ENCODE measurements around the gene GIPR.
A peak's percentile ranks its signal among the peaks of the same experiment; 100 is the strongest.

The GIPR gene

DNA sequence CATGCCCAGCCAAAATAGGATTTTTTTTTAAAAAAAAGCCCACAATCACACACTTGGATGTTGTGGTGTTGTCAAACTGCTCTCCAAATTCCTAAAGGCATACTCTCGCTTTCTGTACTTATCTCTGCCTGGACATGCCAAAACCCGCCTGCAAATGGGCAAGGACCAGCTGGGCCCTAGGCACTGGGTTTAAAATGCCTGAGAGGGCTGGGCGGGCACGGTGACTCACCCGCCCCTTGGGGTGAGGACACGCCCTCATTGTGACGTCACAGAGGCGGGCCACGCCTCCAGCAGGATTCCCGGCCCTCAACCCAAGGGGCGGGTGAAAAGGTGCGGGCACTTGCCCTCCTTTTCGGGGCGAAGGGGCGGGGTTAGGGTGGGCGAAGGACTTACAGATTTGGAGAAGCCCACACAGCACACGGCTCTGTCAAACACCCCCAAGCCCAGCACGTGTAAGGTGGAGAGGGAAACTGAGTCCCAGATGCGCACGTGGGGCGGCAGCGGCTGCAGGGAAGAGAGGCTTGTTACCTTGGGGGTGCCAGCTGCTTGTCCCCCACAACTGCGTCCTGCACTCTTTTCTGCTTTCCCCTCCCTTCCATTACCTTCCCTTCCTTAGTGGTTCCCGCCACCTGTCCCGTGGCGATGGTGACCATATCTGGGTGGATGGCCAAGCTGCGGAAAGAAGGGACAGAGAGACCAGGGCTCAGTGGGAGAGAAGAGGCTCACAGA, 35.4 kb upstream of the GIPR start:
- H3K27ac ChIP-seq = peak overlapping the region; percentile 99
- POLR2A ChIA-PET (ENCODE audit: low non-redundant PET) = no interaction called here
- CTCF ChIA-PET = interaction anchor here (0.6 to 1.0 kb wide), 2 partner anchors 10 to 13 kb away, joined by 3 read pairs; no protein-coding TSS in a partner anchor
- peak; percentile 99 for DNase-seq (ENCODE audit: low spot score)
- TF ChIP-seq, protein P1, sequence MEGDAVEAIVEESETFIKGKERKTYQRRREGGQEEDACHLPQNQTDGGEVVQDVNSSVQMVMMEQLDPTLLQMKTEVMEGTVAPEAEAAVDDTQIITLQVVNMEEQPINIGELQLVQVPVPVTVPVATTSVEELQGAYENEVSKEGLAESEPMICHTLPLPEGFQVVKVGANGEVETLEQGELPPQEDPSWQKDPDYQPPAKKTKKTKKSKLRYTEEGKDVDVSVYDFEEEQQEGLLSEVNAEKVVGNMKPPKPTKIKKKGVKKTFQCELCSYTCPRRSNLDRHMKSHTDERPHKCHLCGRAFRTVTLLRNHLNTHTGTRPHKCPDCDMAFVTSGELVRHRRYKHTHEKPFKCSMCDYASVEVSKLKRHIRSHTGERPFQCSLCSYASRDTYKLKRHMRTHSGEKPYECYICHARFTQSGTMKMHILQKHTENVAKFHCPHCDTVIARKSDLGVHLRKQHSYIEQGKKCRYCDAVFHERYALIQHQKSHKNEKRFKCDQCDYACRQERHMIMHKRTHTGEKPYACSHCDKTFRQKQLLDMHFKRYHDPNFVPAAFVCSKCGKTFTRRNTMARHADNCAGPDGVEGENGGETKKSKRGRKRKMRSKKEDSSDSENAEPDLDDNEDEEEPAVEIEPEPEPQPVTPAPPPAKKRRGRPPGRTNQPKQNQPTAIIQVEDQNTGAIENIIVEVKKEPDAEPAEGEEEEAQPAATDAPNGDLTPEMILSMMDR (conservative IDR thresholded peaks at IDR 0.05; ENCODE audit: low read depth) = no peak

DNA sequence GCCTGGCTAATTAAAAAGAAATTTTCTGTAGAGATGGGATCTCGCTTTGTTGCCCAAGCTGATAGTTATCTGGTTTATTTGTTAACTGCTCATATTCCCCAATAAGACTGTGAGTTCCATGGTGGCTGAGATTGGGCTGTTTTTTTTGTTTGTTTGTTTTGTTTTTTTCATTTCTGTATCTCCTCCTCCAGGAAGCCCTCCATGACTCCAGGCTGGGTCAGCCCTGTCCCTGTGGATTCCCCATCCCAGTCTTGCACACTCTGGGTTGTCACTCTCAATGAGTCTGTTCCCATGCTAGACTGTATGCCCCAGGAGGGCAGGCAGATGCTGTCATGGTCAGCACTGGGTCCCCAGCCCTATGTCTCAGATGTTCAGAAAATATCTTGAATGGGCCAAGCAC, 31.7 kb upstream of the GIPR start:
- POLR2A ChIA-PET (ENCODE audit: low non-redundant PET) = interaction anchor here (0.5 kb wide), 1 partner anchor 37 kb away, joined by 7 read pairs; no protein-coding TSS in a partner anchor
- TF ChIP-seq, protein P1 (conservative IDR thresholded peaks at IDR 0.05; ENCODE audit: low read depth) = no peak
- peak overlapping the region; percentile 99 for H3K27ac ChIP-seq
- CTCF ChIA-PET = no interaction called here
- no peak for DNase-seq (ENCODE audit: low spot score)

DNA sequence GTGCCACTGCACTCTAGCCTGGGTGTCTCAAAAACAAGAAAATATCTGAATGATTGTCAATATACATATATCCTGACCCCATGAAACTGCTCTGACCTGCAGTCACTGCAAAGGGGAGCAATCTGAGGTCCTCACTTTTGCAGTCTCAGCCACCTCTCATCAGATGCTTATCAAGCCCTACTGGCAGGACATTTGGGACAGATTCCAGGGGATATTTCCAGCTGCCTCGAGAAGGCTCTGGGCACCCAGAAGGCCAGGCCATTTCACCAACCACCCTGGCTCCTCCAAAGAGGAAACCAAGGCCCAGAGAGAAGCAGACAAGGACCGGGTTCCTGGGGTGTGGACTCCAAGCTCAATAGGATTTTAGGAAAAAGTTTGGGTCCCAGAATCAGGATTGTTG, 31.1 kb upstream of the GIPR start:
- peak overlapping the region; percentile 99 for H3K27ac ChIP-seq
- ChIA-PET POLR2A (ENCODE audit: low non-redundant PET) (no interaction called here), CTCF (no interaction called here)
- TF ChIP-seq, protein P1 (conservative IDR thresholded peaks at IDR 0.05; ENCODE audit: low read depth) = no peak
- DNase-seq (ENCODE audit: low spot score) = no peak

DNA sequence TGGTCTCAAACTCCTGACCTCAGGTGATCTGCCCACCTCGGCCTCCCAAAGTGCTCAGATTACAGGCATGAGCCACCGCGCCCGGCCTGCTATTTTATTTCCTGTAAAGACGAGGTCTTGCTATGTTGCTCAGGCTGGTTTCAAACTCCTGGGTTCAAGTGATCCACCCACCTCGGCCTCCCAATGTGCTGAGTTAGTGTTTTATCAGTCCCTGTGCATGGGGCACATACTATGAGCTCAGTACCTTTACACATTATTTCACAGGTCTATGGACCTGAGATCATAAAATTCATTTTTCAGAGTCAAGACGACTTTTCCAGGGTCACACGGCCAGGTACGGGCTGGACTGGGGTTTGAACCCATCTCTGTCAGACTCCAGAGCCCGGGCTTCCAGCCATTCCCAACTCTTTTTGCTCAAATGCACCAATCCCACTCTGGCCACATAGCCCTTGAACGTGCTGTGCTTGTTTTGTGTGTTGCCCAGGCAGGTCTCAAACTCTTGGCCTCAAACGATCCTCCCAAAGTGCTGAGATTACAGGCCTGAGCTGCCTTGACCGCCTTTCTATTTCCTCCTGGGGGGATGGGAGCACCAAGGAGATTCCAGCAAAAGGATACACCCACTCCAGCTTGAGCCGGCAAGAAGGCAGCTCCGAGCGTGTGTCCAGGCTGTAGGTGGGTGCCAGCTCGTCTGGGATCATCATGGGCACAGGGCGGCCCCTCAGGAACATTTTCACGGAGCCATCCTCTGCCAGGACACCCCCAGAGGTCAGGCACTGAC, 29.9 kb upstream of the GIPR start:
- ChIA-PET POLR2A (ENCODE audit: low non-redundant PET) (interaction anchor here (0.5 to 1.2 kb wide), 2 partner anchors 14 to 29 kb away, joined by 3 read pairs; no protein-coding TSS in a partner anchor), CTCF (interaction anchor here (0.5 to 0.7 kb wide), 2 partner anchors 13 to 354 kb away, joined by 3 read pairs; no protein-coding TSS in a partner anchor)
- peak overlapping the region; percentile 99 for H3K27ac ChIP-seq
- DNase-seq (ENCODE audit: low spot score) = peak; percentile 49
- TF ChIP-seq, protein P1 (conservative IDR thresholded peaks at IDR 0.05; ENCODE audit: low read depth) = no peak

DNA sequence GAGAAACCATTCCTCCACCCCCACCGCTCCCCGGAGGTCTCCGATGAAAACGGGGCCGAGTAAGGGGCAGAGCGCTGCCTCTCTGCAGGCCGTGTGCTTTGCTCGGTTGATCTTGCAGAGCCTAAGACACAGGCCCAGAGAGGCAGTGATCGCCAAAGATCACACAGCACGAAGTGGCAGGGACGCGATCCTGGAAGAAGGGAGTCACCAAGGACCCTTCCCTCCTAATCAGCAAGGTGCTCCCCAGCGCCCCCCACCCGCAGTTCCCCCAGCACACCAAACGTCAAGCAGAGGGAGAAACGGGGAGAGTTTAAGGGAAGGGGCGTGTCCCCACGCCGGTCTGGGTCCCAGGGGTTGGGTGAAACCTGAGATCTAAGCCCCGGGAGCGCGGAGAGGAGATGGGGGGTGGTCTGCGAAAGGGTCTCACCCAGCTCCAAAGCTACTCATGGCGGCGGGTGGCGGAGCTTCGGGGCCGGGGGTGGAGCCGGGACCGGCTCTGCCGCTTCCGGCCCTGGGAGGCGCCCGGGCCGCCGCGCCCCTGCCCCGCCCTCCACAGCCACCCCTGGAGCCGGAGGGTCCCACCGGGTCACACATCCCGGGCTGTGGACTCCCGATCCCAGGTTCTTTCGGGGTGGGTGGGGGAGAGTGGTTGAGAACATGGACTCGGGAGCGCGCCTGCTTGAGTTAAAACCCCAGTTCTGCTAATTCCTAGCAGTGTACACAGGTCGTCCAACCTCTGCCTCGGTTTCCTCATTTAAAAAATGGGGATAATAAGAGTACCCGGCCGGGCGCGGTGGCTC, 28.9 kb upstream of the GIPR start, which contains the start of gene EML2:
EML2 (minus strand) TSS at position 468 of the 800 bp plus-strand sequence; CDS start at position 447, 21 bp downstream.
- DNase-seq (ENCODE audit: low spot score) = peak; percentile 37
- POLR2A ChIA-PET (ENCODE audit: low non-redundant PET) = interaction anchor here (1.2 kb wide), 1 partner anchor 15 kb away, joined by 3 read pairs; no protein-coding TSS in a partner anchor
- CTCF ChIA-PET = interaction anchor here (0.6 kb wide), 1 partner anchor 20 kb away, joined by 4 read pairs; no protein-coding TSS in a partner anchor
- peak within 1 kb of the TSS; percentile 99 for H3K27ac ChIP-seq
- TF ChIP-seq, protein P1 (conservative IDR thresholded peaks at IDR 0.05; ENCODE audit: low read depth) = peak; percentile 40

Measured in RWPE1 (cell line).